ENCODE data around the gene SBF2.
"Not testable (repeated sequence)": the region's sequence is repeated elsewhere in the genome, so short reads cannot be mapped to it uniquely, and the experiment has no call there.

DNA sequence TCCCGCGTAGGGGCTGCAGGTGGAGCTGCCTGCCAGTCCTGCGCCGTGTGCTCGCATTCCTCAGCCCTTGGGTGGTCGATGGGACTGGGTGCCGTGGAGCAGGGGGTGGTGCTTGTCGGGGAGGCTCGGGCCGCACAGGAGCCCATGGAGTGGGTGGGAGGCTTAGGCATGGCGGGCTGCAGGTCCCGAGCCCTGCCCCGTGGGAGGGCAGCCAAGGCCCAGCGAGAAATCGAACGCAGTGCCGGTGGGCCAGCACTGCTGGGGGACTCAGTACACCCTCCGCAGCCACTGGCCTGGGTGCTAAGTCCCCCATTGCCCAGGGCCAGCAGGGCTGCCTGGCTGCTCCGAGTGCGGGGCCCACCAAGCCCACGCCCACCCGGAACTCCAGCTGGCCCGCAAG lies 160.8 kb downstream of the SBF2 start:
- not testable (repeated sequence) for TF ChIP-seq EZH2 (IDR thresholded peaks at IDR 0.05; ENCODE audit: low read length); CTCF (optimal IDR thresholded peaks at IDR 0.05 in 1 of 3, IDR thresholded peaks at IDR 0.05 in 1 of 3, conservative IDR thresholded peaks at IDR 0.05 in 1 of 3; ENCODE audit: extremely low read depth in 1 of 3, insufficient read depth in 2 of 3, low read length in 3 of 3)

Measured in keratinocyte (primary cell).